GM12878 (cell line): Measurements from ENCODE around the gene CCDC136. TPM values are rescaled to one million over a fixed set of nuclear protein-coding genes. Genes with fewer than 3 reads are reported as not detected.
A peak's percentile ranks its signal among the peaks of the same experiment; 100 is the strongest.

Source experiments
- ATAC-seq: fragments of 200-7000 bp; cut with Tn5 transposase; 3 replicates; pipeline ENCODE4 v1.9.1; 2020; ENCODE audit warnings: mild to moderate bottlenecking, moderate library complexity
- BruUV-seq: library from RNA; stranded (reverse); fragments of 400-500 nt; replicated peaks from 2 replicates; lab custom pipeline; 2021; lab: Mats Ljungman, UMichigan
- CTCF ChIA-PET: fragments of 300-600 bp; sonication (Branson Sonifier 250); formaldehyde crosslinking; extraction: SDS; loops from one replicate; lab custom pipeline; 2021; ENCODE audit warnings: inconsistent platforms; lab: Yijun Ruan, JAX
- POLR2A ChIA-PET: fragments of 350-600 bp; formaldehyde crosslinking; extraction: SDS; loops from one replicate; lab custom pipeline; 2021; ENCODE audit warnings: inconsistent platforms; lab: Charles Lee
- RAD21 ChIA-PET: fragments of 300-600 bp; sonication (Branson Sonifier 250); formaldehyde crosslinking; loops from one replicate; lab custom pipeline; 2023; ENCODE audit warnings: antibody characterized with exemption; ENCODE audit not compliant: unreplicated experiment; lab: Charles Lee
- SMC1A ChIA-PET: fragments of 300-600 bp; sonication (Branson Sonifier 250); formaldehyde crosslinking; loops from one replicate; lab custom pipeline; 2023; ENCODE audit not compliant: unreplicated experiment, uncharacterized antibody; lab: Charles Lee
- DNase-seq: peaks from one replicate; pipeline ENCODE4 v3.0.0-alpha.2; 2011; ENCODE audit warnings: low read depth, low spot score
- FAIRE-seq: peaks from 3 replicates; lab custom pipeline; 2011; peaks lifted over from hg19 to GRCh38; lab: Jason Lieb, UNC
- H2AFZ ChIP-seq: 2 replicates; pipeline ENCODE4 v1.6.0; 2011; ENCODE audit warnings: low read depth, low read length, control low read depth; ENCODE audit not compliant: control insufficient read depth
- H3K27ac ChIP-seq: 2 replicates; pipeline ENCODE4 v1.5.1; 2011; ENCODE audit warnings: control low read depth; ENCODE audit not compliant: control insufficient read depth, insufficient read depth
- H3K27me3 ChIP-seq, 2 experiments: replicated peaks in 1 of 2; 2 replicates each; pipeline versions ENCODE4 v1.6.0 to v1.6.1; 2011; ENCODE audit warnings: low read length in 1 of 2; ENCODE audit not compliant: control insufficient read depth in 2 of 2, insufficient read depth in 2 of 2
- H3K36me3 ChIP-seq, 2 experiments: 2 replicates each; pipeline ENCODE4 v1.5.1; 2011; ENCODE audit warnings: low read length in 1 of 2; ENCODE audit not compliant: control insufficient read depth in 2 of 2, insufficient read depth in 2 of 2
- H3K4me1 ChIP-seq: 2 replicates; pipeline ENCODE4 v1.6.1; 2011; ENCODE audit warnings: mild to moderate bottlenecking, low read length, moderate library complexity, mixed read lengths; ENCODE audit not compliant: control insufficient read depth, insufficient read depth
- H3K4me2 ChIP-seq: 2 replicates; pipeline ENCODE4 v1.6.0; 2011; ENCODE audit warnings: control low read depth; ENCODE audit not compliant: control insufficient read depth, insufficient read depth
- H3K4me3 ChIP-seq: fragments of 200-600 bp; sonication (generic); 2 replicates; pipeline ENCODE4 v1.5.1; 2016
- H3K79me2 ChIP-seq: 2 replicates; pipeline ENCODE4 v1.6.0; 2011; ENCODE audit warnings: low read length; ENCODE audit not compliant: control insufficient read depth, insufficient read depth
- H3K9ac ChIP-seq: 2 replicates; pipeline ENCODE4 v1.8.0; 2011; ENCODE audit warnings: low read length, control low read depth, mixed read lengths; ENCODE audit not compliant: control insufficient read depth, insufficient read depth
- H3K9me3 ChIP-seq: replicated peaks from 3 replicates; pipeline ENCODE4 v1.5.1; 2011; ENCODE audit warnings: mild to moderate bottlenecking, low read length; ENCODE audit not compliant: control insufficient read depth, insufficient read depth
- H4K20me1 ChIP-seq: 2 replicates; pipeline ENCODE4 v1.6.0; 2011; ENCODE audit not compliant: control insufficient read depth, insufficient read depth
- CBX3 ChIP-seq: fragments of 200-600 bp; sonication (generic); IDR thresholded peaks from 2 replicates; pipeline ENCODE4 v1.6.1; 2016; ENCODE audit warnings: low read depth, borderline replicate concordance
- CBX5 ChIP-seq: sonication (generic); IDR thresholded peaks from 2 replicates; pipeline ENCODE4 v1.6.1; 2016; ENCODE audit warnings: low read depth, moderate library complexity, mild to moderate bottlenecking, inconsistent platforms
- CEBPB ChIP-seq, 2 experiments: fragments of 150-350 bp in 1 of 2; IDR thresholded peaks; 2 replicates each; pipeline ENCODE4 v1.6.1; 2012 to 2014; ENCODE audit warnings: low read depth in 2 of 2, low read length in 2 of 2, borderline replicate concordance in 1 of 2, inconsistent platforms in 1 of 2
- HDAC6 ChIP-seq: fragments of 200-600 bp; sonication (generic); IDR thresholded peaks from one replicate; pipeline ENCODE4 v1.8.0; 2017; ENCODE audit warnings: antibody characterized with exemption; ENCODE audit not compliant: unreplicated experiment
- KLF5 ChIP-seq: fragments of 450-650 bp; IDR thresholded peaks from 2 replicates; pipeline ENCODE4 v1.6.1; 2014; ENCODE audit warnings: mild to moderate bottlenecking; ENCODE audit not compliant: partially characterized antibody
- PAX5 ChIP-seq: IDR thresholded peaks from 2 replicates; pipeline ENCODE4 v1.6.1; 2011; ENCODE audit warnings: low read depth, low read length, borderline replicate concordance
- RELB ChIP-seq: fragments of 450-650 bp; IDR thresholded peaks from 2 replicates; pipeline ENCODE4 v1.6.1; 2017; ENCODE audit warnings: low read depth, mild to moderate bottlenecking, moderate library complexity
- TARDBP ChIP-seq: IDR thresholded peaks from 2 replicates; pipeline ENCODE4 v1.6.1; 2016; ENCODE audit warnings: borderline replicate concordance
- USF1 ChIP-seq: IDR thresholded peaks from 2 replicates; pipeline ENCODE4 v1.6.1; 2011; ENCODE audit warnings: borderline replicate concordance, low read depth, mild to moderate bottlenecking, moderate library complexity, mixed read lengths, low read length; ENCODE audit not compliant: insufficient read depth; ENCODE audit errors: extremely low read length
- YY1 ChIP-seq: IDR thresholded peaks from 2 replicates; pipeline ENCODE4 v1.6.1; 2011; ENCODE audit warnings: low read depth, mild to moderate bottlenecking, low read length
- WGBS: methylation state at CpG from one replicate; pipeline ENCODE4 v1.1.6; 2016; ENCODE audit warnings: low lambda C conversion rate; ENCODE audit not compliant: insufficient replicate concordance, insufficient coverage; ENCODE audit errors: missing lambda C conversion rate; 5-methylcytosine and 5-hydroxymethylcytosine counted together
- in situ Hi-C: fragments of 300-500 bp; cut with MboI; formaldehyde crosslinking; loops from 9 replicates; pipeline ENCODE4 v1.14.3; 2018; ENCODE audit warnings: mixed read lengths
- intact Hi-C: fragments of 100-400 bp; cut with micrococcal nuclease; formaldehyde crosslinking; loops from one replicate; pipeline ENCODE4 v1.14.2; 2022; ENCODE audit not compliant: unreplicated experiment
- polyA plus RNA-seq, 11 experiments: library from polyadenylated mRNA; depleted of rRNA in 4 of 11; unstranded in 6 of 11; stranded (reverse) in 5 of 11; fragments of >200 nt; fragmentation: Nextera tagmentation in 4 of 11; fragmentation: Illumina TruSeq in 1 of 11; extraction: Ambion mirVana in 4 of 11; extraction: Trizol in 1 of 11; gene quantifications; 1 replicate in 1 of 11; 2 replicates in 10 of 11; pipeline versions ENCODE4 v1.2.1 to v1.2.3, GENCODE V29; 2011 to 2016; ENCODE audit warnings: inconsistent platforms in 2 of 11, missing spikeins in 2 of 11, low read depth in 1 of 11
- total RNA-seq, 4 experiments: library from RNA; depleted of rRNA in 3 of 4; stranded (reverse); fragments of >200 nt in 3 of 4; fragmentation: Illumina TruSeq in 1 of 4; extraction: Trizol in 1 of 4; gene quantifications; 2 replicates each; pipeline versions ENCODE4 v1.2.1 to v1.2.3, GENCODE V29; 2013 to 2021

CCDC136 gene
- total and polyA plus RNA-seq, 10 of the 15 experiments (the other 5 are each of a cell fraction or from before 2014, with no cell fraction given): 0.32 to 4.8 (median 1.5) TPM

GRCh38 chr7:128845987-128846386 is 54.2 kb downstream of the CCDC136 start:
- DNase-seq (no peak), FAIRE-seq (no peak), ATAC-seq (no peak)
- H3K27me3 ChIP-seq: no peaks in the 10 kb centered on the region
- H2AFZ ChIP-seq: no peak overlapping the region
- H3K9ac ChIP-seq: no peak overlapping the region
- BruUV-seq: no TSS peak
- no peak for TF ChIP-seq TARDBP
- TF ChIP-seq USF1: peak; percentile 33
- no peak for TF ChIP-seq HDAC6
- no peak overlapping the region for H3K4me2 ChIP-seq
- 40% methylated on average over 19 of the region's 19 CpGs for WGBS
- H3K36me3 ChIP-seq: no peaks in the 10 kb centered on the region
- ChIA-PET SMC1A (no interaction called here), CTCF (no interaction called here), POLR2A (interaction anchor here (0.6 kb wide), 1 partner anchor 266 kb away, joined by 3 read pairs; no protein-coding TSS in a partner anchor), RAD21 (no interaction called here)
- no peaks in the 10 kb centered on the region for H3K9me3 ChIP-seq
- no peaks in the 10 kb centered on the region; the same call in 1 of the 2 replicates for H3K4me1 ChIP-seq
- no peaks in the 10 kb centered on the region for H4K20me1 ChIP-seq
- H3K79me2 ChIP-seq: no peaks in the 10 kb centered on the region
- no peak overlapping the region for H3K27ac ChIP-seq
- intact Hi-C loops: no loop called here
- no peak overlapping the region for H3K4me3 ChIP-seq
- in situ Hi-C loops: no loop called here

GRCh38 chr7:128846781-128847444 is 55.1 kb downstream of the CCDC136 start:
- no peaks in the 10 kb centered on the region for H3K36me3 ChIP-seq
- intact Hi-C loops (no loop called here), in situ Hi-C loops (no loop called here)
- H3K27me3 ChIP-seq: no peaks in the 10 kb centered on the region
- BruUV-seq: no TSS peak
- DNase-seq (no peak), ATAC-seq (no peak), FAIRE-seq (no peak)
- no peak overlapping the region for H3K4me2 ChIP-seq
- TF ChIP-seq TARDBP: no peak
- no peak for TF ChIP-seq CBX5
- TF ChIP-seq CBX3: no peak
- TF ChIP-seq RELB: no peak
- no peak for TF ChIP-seq YY1
- no peak for TF ChIP-seq PAX5
- TF ChIP-seq CEBPB (IDR thresholded peaks at IDR 0.05; ENCODE audit: borderline replicate concordance in 1 of 2, low read depth in 2 of 2, low read length in 2 of 2): no peak
- no peak for TF ChIP-seq KLF5
- no peaks in the 10 kb centered on the region for H3K4me1 ChIP-seq
- H4K20me1 ChIP-seq: no peaks in the 10 kb centered on the region
- no peaks in the 10 kb centered on the region for H3K9me3 ChIP-seq
- no peak overlapping the region for H2AFZ ChIP-seq
- RAD21 ChIA-PET: no interaction called here
- SMC1A ChIA-PET: no interaction called here
- CTCF ChIA-PET: no interaction called here
- H3K79me2 ChIP-seq: no peaks in the 10 kb centered on the region
- no peak overlapping the region for H3K27ac ChIP-seq
- H3K9ac ChIP-seq: no peak overlapping the region
- POLR2A ChIA-PET: no interaction called here
- WGBS: 51% methylated on average over 11 of the region's 14 CpGs
- H3K4me3 ChIP-seq: no peak overlapping the region
